Vagina (tissue), 2 donors: ENCODE data around the gene EYS.

Experiments
- POLR2A ChIP-seq, 2 donors: fragments of 450-650 bp; IDR thresholded peaks; one replicate each; pipeline ENCODE4 v1.6.1; 2017; ENCODE audit warnings: antibody characterized with exemption in 2 of 2, mild to moderate bottlenecking in 2 of 2, moderate library complexity in 2 of 2
- TF ChIP-seq, protein P1 (sequence below), 3 experiments: fragments of 450-650 bp in 2 of 3; fragments of 200-600 bp in 1 of 3; sonication (generic) in 1 of 3; IDR thresholded peaks; one replicate each; pipeline ENCODE4 v1.5.1; 2017 to 2019; ENCODE audit warnings: antibody characterized with exemption in 3 of 3, mild to moderate bottlenecking in 2 of 3, moderate library complexity in 2 of 3

DNA sequence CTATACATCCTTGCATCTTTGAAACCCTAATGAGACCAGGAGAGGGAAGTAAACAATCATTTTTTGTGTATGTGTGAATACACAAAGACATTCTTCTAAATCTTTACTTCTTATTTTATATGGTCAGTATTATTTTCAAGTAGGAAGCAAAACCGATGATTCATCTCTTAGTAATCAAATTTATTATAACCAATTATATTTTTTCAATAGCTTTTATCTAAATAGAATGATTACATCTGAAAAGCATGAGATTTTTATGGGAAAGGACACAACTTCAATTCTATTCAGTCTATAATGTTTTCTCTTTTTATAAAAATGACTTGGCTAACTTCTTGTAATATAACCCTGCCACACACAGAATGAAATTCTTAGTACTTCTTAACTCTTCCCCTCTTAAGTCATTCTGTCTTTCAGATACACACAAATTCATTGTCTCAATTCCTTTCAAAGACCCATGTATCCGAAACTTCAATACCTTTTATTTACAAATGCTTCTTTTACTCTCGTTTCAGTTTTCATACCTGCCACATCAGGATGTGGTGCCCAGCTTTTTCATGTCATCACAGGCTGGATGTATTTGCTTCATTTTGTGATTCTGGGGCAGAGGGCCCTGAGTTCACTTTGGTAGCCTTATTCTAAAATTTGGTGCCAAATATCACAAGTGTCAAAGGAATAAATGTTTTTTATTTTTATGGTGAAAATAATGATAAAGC lies 1844.4 kb downstream of the EYS start:
- TF ChIP-seq, protein P1, sequence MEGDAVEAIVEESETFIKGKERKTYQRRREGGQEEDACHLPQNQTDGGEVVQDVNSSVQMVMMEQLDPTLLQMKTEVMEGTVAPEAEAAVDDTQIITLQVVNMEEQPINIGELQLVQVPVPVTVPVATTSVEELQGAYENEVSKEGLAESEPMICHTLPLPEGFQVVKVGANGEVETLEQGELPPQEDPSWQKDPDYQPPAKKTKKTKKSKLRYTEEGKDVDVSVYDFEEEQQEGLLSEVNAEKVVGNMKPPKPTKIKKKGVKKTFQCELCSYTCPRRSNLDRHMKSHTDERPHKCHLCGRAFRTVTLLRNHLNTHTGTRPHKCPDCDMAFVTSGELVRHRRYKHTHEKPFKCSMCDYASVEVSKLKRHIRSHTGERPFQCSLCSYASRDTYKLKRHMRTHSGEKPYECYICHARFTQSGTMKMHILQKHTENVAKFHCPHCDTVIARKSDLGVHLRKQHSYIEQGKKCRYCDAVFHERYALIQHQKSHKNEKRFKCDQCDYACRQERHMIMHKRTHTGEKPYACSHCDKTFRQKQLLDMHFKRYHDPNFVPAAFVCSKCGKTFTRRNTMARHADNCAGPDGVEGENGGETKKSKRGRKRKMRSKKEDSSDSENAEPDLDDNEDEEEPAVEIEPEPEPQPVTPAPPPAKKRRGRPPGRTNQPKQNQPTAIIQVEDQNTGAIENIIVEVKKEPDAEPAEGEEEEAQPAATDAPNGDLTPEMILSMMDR (IDR thresholded peaks at IDR 0.05) = no peak
- TF ChIP-seq POLR2A (IDR thresholded peaks at IDR 0.05) = no peak
